Gastrocnemius medialis (tissue), 4 donors: Measurements from ENCODE around the gene SIRT7.

ENCODE experiments used
- CTCF ChIP-seq, 5 experiments: fragments of 450-650 bp in 3 of 5; fragments of 200-600 bp in 2 of 5; sonication (generic) in 2 of 5; IDR thresholded peaks in 4 of 5; conservative IDR thresholded peaks in 1 of 5; 1 replicate in 4 of 5; 2 replicates in 1 of 5; pipeline ENCODE4 v1.5.1; 2016 to 2019; ENCODE audit warnings: antibody characterized with exemption in 5 of 5, mild to moderate bottlenecking in 3 of 5, moderate library complexity in 3 of 5
- POLR2A ChIP-seq, 2 donors: fragments of 450-650 bp; IDR thresholded peaks; one replicate each; pipeline ENCODE4 v1.6.1; 2017; ENCODE audit warnings: antibody characterized with exemption in 2 of 2, mild to moderate bottlenecking in 2 of 2, moderate library complexity in 2 of 2

- TF ChIP-seq CTCF (IDR thresholded peaks at IDR 0.05 in 4 of 5, conservative IDR thresholded peaks at IDR 0.05 in 1 of 5): no peak
- no peak for TF ChIP-seq POLR2A (IDR thresholded peaks at IDR 0.05)
Measured at GRCh38 chr17:81908793-81909192, 9.2 kb downstream of the SIRT7 start.
